HepG2 (cell line): ENCODE results near the gene AP1G1.

Experiments
- POLR2A ChIP-seq, 2 experiments: IDR thresholded peaks; 2 replicates each; pipeline ENCODE4 v1.6.1; 2011; ENCODE audit warnings: low read depth in 2 of 2, low read length in 2 of 2, mild to moderate bottlenecking in 1 of 2, moderate library complexity in 1 of 2; ENCODE audit not compliant: insufficient read depth in 1 of 2
- SIN3A ChIP-seq: IDR thresholded peaks from 2 replicates; pipeline ENCODE4 v1.6.1; 2011; ENCODE audit warnings: low read depth, mild to moderate bottlenecking, control low read depth, low read length, borderline replicate concordance
- TF ChIP-seq, protein P1 (sequence below): sonication (generic); formaldehyde crosslinking; IDR thresholded peaks from 2 replicates; pipeline ENCODE4 v1.8.0; 2022; ENCODE audit warnings: missing genetic modification reagents, mild to moderate bottlenecking, borderline replicate concordance
- TF ChIP-seq, protein P2 (sequence below): IDR thresholded peaks from 2 replicates; pipeline ENCODE4 v1.6.1; 2016; ENCODE audit warnings: missing genetic modification reagents, missing compliant biosample characterization
- TF ChIP-seq, protein P3 (sequence below): IDR thresholded peaks from 2 replicates; pipeline ENCODE4 v1.4.0; 2020; ENCODE audit warnings: mild to moderate bottlenecking, missing genetic modification reagents
- TF ChIP-seq, protein P4 (sequence below): sonication (generic); formaldehyde crosslinking; IDR thresholded peaks from 2 replicates; pipeline ENCODE4 v1.4.0; 2020; ENCODE audit warnings: missing genetic modification reagents
- TF ChIP-seq, protein P5 (sequence below): sonication (generic); formaldehyde crosslinking; IDR thresholded peaks from 2 replicates; pipeline ENCODE4 v1.4.0; 2020; ENCODE audit warnings: mild to moderate bottlenecking, missing genetic modification reagents, borderline replicate concordance
- TF ChIP-seq, protein P6 (sequence below): sonication (generic); formaldehyde crosslinking; IDR thresholded peaks from 2 replicates; pipeline ENCODE4 v1.4.0; 2020; ENCODE audit warnings: missing genetic modification reagents

DNA sequence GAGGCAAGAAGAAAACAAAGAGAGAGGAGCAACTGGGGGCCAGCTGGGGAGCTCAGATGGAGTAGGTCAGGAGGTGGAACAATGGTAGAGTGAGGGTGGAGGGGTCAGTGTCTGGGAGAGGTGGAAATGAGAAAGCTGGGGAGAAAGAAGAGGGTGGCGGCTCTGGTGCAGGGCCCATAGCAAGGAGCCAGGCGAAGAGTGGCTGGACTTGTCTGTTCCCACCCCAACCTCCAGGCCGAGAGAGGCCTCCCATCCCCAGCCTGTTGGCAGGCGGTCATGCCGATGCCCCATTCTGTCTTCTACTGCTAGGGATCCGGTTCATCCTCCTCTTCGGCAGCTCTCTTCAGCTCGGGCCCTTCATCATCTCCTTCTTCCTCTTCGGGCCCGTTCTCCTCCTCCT is 31.3 kb downstream of the AP1G1 start:
- no peak for TF ChIP-seq POLR2A (IDR thresholded peaks at IDR 0.05; ENCODE audit: insufficient read depth in 1 of 2, low read depth in 2 of 2, low read length in 2 of 2)
- no peak for TF ChIP-seq SIN3A
- TF ChIP-seq, protein P1, sequence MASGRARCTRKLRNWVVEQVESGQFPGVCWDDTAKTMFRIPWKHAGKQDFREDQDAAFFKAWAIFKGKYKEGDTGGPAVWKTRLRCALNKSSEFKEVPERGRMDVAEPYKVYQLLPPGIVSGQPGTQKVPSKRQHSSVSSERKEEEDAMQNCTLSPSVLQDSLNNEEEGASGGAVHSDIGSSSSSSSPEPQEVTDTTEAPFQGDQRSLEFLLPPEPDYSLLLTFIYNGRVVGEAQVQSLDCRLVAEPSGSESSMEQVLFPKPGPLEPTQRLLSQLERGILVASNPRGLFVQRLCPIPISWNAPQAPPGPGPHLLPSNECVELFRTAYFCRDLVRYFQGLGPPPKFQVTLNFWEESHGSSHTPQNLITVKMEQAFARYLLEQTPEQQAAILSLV, result no peak
- TF ChIP-seq, protein P2, sequence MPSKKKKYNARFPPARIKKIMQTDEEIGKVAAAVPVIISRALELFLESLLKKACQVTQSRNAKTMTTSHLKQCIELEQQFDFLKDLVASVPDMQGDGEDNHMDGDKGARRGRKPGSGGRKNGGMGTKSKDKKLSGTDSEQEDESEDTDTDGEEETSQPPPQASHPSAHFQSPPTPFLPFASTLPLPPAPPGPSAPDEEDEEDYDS (CRISPR knock-in tag), result no peak
- TF ChIP-seq, protein P3, sequence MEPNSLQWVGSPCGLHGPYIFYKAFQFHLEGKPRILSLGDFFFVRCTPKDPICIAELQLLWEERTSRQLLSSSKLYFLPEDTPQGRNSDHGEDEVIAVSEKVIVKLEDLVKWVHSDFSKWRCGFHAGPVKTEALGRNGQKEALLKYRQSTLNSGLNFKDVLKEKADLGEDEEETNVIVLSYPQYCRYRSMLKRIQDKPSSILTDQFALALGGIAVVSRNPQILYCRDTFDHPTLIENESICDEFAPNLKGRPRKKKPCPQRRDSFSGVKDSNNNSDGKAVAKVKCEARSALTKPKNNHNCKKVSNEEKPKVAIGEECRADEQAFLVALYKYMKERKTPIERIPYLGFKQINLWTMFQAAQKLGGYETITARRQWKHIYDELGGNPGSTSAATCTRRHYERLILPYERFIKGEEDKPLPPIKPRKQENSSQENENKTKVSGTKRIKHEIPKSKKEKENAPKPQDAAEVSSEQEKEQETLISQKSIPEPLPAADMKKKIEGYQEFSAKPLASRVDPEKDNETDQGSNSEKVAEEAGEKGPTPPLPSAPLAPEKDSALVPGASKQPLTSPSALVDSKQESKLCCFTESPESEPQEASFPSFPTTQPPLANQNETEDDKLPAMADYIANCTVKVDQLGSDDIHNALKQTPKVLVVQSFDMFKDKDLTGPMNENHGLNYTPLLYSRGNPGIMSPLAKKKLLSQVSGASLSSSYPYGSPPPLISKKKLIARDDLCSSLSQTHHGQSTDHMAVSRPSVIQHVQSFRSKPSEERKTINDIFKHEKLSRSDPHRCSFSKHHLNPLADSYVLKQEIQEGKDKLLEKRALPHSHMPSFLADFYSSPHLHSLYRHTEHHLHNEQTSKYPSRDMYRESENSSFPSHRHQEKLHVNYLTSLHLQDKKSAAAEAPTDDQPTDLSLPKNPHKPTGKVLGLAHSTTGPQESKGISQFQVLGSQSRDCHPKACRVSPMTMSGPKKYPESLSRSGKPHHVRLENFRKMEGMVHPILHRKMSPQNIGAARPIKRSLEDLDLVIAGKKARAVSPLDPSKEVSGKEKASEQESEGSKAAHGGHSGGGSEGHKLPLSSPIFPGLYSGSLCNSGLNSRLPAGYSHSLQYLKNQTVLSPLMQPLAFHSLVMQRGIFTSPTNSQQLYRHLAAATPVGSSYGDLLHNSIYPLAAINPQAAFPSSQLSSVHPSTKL (CRISPR knock-in tag), result no peak
- TF ChIP-seq, protein P4, sequence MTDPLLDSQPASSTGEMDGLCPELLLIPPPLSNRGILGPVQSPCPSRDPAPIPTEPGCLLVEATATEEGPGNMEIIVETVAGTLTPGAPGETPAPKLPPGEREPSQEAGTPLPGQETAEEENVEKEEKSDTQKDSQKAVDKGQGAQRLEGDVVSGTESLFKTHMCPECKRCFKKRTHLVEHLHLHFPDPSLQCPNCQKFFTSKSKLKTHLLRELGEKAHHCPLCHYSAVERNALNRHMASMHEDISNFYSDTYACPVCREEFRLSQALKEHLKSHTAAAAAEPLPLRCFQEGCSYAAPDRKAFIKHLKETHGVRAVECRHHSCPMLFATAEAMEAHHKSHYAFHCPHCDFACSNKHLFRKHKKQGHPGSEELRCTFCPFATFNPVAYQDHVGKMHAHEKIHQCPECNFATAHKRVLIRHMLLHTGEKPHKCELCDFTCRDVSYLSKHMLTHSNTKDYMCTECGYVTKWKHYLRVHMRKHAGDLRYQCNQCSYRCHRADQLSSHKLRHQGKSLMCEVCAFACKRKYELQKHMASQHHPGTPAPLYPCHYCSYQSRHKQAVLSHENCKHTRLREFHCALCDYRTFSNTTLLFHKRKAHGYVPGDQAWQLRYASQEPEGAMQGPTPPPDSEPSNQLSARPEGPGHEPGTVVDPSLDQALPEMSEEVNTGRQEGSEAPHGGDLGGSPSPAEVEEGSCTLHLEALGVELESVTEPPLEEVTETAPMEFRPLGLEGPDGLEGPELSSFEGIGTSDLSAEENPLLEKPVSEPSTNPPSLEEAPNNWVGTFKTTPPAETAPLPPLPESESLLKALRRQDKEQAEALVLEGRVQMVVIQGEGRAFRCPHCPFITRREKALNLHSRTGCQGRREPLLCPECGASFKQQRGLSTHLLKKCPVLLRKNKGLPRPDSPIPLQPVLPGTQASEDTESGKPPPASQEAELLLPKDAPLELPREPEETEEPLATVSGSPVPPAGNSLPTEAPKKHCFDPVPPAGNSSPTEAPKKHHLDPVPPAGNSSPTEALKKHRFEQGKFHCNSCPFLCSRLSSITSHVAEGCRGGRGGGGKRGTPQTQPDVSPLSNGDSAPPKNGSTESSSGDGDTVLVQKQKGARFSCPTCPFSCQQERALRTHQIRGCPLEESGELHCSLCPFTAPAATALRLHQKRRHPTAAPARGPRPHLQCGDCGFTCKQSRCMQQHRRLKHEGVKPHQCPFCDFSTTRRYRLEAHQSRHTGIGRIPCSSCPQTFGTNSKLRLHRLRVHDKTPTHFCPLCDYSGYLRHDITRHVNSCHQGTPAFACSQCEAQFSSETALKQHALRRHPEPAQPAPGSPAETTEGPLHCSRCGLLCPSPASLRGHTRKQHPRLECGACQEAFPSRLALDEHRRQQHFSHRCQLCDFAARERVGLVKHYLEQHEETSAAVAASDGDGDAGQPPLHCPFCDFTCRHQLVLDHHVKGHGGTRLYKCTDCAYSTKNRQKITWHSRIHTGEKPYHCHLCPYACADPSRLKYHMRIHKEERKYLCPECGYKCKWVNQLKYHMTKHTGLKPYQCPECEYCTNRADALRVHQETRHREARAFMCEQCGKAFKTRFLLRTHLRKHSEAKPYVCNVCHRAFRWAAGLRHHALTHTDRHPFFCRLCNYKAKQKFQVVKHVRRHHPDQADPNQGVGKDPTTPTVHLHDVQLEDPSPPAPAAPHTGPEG (CRISPR knock-in tag), result no peak
- TF ChIP-seq, protein P5, sequence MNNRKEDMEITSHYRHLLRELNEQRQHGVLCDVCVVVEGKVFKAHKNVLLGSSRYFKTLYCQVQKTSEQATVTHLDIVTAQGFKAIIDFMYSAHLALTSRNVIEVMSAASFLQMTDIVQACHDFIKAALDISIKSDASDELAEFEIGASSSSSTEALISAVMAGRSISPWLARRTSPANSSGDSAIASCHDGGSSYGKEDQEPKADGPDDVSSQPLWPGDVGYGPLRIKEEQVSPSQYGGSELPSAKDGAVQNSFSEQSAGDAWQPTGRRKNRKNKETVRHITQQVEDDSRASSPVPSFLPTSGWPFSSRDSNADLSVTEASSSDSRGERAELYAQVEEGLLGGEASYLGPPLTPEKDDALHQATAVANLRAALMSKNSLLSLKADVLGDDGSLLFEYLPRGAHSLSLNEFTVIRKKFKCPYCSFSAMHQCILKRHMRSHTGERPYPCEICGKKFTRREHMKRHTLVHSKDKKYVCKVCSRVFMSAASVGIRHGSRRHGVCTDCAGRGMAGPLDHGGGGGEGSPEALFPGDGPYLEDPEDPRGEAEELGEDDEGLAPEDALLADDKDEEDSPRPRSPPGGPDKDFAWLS (CRISPR knock-in tag), result no peak
- TF ChIP-seq, protein P6, sequence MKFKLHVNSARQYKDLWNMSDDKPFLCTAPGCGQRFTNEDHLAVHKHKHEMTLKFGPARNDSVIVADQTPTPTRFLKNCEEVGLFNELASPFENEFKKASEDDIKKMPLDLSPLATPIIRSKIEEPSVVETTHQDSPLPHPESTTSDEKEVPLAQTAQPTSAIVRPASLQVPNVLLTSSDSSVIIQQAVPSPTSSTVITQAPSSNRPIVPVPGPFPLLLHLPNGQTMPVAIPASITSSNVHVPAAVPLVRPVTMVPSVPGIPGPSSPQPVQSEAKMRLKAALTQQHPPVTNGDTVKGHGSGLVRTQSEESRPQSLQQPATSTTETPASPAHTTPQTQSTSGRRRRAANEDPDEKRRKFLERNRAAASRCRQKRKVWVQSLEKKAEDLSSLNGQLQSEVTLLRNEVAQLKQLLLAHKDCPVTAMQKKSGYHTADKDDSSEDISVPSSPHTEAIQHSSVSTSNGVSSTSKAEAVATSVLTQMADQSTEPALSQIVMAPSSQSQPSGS, result no peak
